Measurements from ENCODE around the gene MED15.
"Not testable (repeated sequence)": the region's sequence is repeated elsewhere in the genome, so short reads cannot be mapped to it uniquely, and the experiment has no call there.

MED15 gene

DNA sequence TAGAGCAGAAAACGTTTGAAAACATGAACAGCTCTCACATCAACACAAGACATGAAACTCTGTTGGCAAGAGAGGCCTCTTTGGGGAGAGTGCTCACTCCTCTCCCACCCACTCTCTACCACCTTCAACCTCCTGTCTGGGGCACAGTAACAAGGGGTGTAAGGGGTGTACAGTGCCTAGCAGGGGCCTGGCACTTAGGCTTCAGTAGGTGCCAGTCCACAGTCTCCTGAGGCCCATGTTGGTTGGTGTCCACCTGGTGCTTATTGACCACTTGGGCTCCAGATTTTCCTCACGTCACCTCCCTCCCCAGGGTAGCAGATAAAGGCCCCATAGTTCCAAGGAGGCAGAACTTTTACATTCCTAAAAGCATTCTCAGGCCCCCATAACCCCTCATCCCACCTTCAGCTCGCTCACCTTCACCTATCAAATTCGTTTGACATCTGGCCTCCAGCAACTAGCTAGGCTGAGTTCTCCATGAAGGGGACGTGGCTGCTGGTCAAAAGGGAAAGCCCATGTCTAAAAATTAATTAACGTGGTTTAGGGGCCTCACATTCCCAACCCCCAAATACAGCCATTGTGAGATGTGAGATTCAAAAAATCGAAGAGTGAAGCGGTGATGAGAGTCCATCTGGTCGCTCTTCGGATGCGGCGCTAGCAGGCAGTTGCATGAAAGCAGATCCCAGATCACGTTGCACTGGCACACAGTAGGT, 712 bp upstream of the MED15 start:
- peak overlapping the region; percentile 96 to 99 for H3K27ac ChIP-seq
- H3K4me3 ChIP-seq, result peak overlapping the region; percentile 98
- DNase-seq (ENCODE audit: low spot score), result no peak
- TF ChIP-seq, protein P1, sequence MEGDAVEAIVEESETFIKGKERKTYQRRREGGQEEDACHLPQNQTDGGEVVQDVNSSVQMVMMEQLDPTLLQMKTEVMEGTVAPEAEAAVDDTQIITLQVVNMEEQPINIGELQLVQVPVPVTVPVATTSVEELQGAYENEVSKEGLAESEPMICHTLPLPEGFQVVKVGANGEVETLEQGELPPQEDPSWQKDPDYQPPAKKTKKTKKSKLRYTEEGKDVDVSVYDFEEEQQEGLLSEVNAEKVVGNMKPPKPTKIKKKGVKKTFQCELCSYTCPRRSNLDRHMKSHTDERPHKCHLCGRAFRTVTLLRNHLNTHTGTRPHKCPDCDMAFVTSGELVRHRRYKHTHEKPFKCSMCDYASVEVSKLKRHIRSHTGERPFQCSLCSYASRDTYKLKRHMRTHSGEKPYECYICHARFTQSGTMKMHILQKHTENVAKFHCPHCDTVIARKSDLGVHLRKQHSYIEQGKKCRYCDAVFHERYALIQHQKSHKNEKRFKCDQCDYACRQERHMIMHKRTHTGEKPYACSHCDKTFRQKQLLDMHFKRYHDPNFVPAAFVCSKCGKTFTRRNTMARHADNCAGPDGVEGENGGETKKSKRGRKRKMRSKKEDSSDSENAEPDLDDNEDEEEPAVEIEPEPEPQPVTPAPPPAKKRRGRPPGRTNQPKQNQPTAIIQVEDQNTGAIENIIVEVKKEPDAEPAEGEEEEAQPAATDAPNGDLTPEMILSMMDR (IDR thresholded peaks at IDR 0.05), result no peak

DNA sequence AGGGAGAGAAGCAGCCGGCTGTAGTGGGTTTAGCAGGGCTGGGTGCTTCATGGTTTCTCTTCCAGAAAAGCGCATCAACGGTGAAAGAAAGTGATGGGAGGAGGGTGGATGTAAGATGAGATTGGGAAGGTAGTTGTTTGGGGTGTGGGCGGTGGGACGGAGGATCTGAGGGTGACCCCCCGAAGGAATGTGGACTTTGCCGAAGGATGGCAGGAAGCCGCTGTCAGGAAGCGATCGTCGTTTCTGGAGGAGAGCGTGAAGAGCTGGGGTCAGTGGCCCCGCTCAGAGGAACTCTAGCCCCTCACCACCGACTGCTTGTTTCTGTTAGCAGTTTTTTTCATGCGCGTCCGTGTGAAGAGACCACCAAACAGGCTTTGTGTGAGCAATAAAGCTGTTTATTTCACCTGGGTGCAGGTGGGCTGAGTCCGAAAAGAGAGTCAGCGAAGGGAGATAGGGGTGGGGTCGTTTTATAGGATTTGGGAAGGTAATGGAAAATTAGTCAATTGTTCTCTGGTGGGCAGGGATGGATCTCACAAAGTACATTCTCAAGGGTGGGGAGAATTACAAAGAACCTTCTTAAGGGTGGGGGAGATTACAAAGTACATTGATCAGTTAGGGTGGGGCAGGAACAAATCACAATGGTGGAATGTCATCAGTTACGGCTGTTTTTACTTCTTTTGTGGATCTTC, 801 bp downstream of the MED15 start:
- not testable (repeated sequence) for DNase-seq (ENCODE audit: low spot score)
- Histone ChIP-seq H3K27ac (peak overlapping the region; percentile 96 to 99), H3K4me3 (peak overlapping the region; percentile 98)

DNA sequence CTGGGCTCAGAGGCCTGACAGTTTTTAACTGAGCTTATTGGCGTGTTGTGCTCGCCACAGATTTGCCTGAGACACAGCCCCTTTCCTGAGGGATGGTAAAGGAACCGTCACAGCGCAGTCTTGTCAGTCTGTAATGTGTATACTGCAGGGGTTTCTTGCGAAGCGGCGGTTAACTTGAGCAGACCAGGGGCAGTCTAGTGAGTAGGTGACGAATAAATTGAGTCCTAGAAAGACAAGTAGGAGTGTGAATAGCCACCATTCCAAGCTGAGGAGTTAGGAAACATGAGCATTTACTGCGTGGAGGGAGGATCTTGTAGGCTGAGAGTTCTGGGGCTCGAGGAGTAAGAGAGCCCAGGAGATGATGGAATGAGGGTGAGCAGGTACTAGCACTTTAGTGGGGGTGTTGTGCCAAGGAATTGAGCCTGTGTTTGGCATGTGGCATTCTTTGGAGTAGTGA, 1.4 kb downstream of the MED15 start:
- DNase-seq (ENCODE audit: low spot score), result no peak
- TF ChIP-seq, protein P1 (IDR thresholded peaks at IDR 0.05), result no peak
- Histone ChIP-seq H3K27ac (peak overlapping the region; percentile 96 to 99), H3K4me3 (peak overlapping the region; percentile 98)

DNA sequence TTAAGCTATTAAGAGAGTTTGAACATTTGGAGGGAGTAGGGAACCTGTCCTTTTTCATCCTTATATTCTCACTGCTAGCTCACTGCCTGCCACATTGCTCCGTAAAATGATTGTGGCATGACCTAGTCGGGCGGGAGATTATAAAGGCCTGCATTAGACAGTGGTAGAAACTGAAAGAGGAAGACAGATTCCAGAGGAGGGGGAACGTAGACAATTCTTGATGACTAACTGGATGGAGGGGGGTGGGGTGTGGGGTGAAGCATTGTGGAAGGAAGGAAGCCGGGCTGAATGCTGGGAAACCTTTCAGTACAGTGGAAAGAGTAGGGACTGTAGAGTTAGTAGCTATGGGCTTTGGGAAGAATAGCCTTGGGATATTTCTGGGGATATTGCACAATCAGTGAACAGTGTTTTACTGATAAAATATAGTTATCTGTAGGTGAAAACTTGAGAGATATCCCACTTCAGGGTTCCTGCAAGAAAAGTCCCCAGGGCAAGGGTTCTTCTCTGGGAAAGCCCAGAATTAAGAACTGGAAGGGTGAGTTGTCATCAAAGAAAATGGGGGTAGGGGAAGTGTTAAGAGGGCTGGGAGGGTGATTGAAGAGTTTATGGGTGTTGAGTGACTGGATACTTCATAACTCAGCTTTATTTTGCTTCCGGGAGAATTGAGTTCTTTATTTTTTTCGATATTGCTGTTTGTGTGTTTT, 2.1 kb downstream of the MED15 start:
- Histone ChIP-seq H3K4me3 (peak overlapping the region; percentile 98), H3K27ac (peak overlapping the region; percentile 96 to 99)
- peak; percentile 85 for DNase-seq (ENCODE audit: low spot score)
- TF ChIP-seq, protein P1 (IDR thresholded peaks at IDR 0.05), result no peak

DNA sequence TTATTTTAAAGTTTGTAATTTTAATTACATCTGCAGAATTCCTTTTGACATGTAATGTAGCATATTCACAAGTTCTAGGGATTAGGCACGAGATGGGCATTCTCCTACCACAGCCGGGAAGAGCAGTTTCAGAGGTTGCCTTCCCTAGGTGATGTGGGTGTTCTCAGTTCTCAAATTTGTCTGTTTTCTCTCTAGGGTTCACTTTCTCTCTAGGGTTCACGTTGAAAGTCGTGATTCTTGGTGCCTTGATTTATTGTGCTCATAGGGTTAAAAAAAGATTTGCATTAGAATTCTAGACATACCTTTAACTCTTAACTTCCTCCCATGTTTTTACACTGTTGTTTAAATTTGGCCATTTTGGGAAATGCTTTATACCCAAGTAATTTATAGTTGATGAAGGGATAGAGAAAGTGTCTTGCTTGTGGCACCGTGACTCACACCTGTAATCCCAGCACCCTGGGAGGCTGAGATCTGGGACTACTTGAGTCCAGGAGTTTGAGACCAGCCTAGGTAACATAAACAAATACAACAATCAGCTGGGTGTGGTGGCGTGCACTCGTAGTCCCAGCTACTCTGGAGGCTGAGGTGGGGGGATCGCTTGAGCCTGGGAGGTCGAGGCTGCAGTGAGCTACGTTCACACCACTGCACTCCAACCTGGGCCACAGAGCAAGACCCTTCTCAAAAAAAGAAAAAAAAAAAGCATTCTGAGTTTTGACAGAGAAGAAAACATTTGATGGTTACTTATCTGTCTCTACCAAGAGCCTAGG, 3.6 kb downstream of the MED15 start:
- DNase-seq (ENCODE audit: low spot score), result no peak
- Histone ChIP-seq H3K27ac (peak overlapping the region in 1 of 2 donors; percentile 99), H3K4me3 (no peak overlapping the region)
- TF ChIP-seq, protein P1 (IDR thresholded peaks at IDR 0.05), result no peak

DNA sequence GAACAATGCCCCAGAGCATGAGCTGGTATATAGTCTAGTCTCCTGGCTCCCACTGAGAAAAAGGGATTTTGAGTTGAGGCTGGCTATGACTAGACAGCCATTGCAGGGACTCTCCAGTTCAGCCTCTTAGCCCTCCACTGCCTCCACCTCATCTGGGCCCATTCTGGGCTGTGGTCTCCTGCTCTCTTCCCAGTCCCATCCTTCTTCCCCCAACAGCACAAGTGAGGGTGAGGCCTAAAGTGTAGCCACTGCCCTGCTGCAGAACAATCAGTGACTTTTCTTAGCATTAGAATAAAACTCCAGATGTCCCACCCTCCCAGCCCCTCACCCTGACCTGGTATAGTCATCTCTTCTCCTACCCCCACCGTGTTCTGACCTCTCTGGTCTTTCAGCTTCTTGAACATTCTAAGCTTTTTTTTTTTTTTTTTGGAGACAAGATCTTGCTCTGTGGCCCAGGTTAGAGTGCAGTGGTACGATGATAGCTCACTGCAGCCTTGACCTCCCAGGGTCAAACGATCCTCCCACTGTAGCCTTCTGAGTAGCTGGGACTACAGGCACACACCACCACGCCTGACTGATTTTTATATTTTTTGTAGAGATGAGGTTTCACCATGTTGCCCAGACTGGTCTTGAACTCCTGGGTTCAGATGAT, 4.3 kb downstream of the MED15 start:
- H3K4me3 ChIP-seq, result no peak overlapping the region
- DNase-seq (ENCODE audit: low spot score), result no peak
- H3K27ac ChIP-seq, result no peak overlapping the region
- TF ChIP-seq, protein P1 (IDR thresholded peaks at IDR 0.05), result no peak
